GM12864 (cell line): ENCODE results near the gene GABRB2.
"Not testable (repeated sequence)": the region's sequence is repeated elsewhere in the genome, so short reads cannot be mapped to it uniquely, and the experiment has no call there.

ENCODE experiments used
- DNase-seq: peaks from one replicate; pipeline ENCODE4 v3.0.0-alpha.2; 2011; ENCODE audit warnings: low read depth
- H3K4me3 ChIP-seq: 2 replicates; pipeline ENCODE4 v1.5.1; 2011; ENCODE audit warnings: mild to moderate bottlenecking, low read depth, low read length, control low read depth
- CTCF ChIP-seq: IDR thresholded peaks from 2 replicates; pipeline ENCODE4 v1.5.1; 2011; ENCODE audit warnings: low read depth, mild to moderate bottlenecking, moderate library complexity, low read length, control low read depth, inconsistent platforms; ENCODE audit errors: missing control alignments

Gene GABRB2

GRCh38 chr5:161265006-161265405 is 281.5 kb downstream of the GABRB2 start:
- no peak overlapping the region for H3K4me3 ChIP-seq
- DNase-seq = no peak
- no peak for TF ChIP-seq CTCF

- TF ChIP-seq CTCF = no peak
- no peak for DNase-seq
- no peak overlapping the region for H3K4me3 ChIP-seq
These were observed 283.3 kb downstream of the GABRB2 start for GRCh38 chr5:161263191-161263590.

GRCh38 chr5:161261668-161262323 is 284.7 kb downstream of the GABRB2 start:
- no peak overlapping the region for H3K4me3 ChIP-seq
- no peak for TF ChIP-seq CTCF
- no peak for DNase-seq

GRCh38 chr5:161258438-161258837 is 288.1 kb downstream of the GABRB2 start:
- no peak overlapping the region for H3K4me3 ChIP-seq
- no peak for DNase-seq
- no peak for TF ChIP-seq CTCF

- no peak for DNase-seq
- H3K4me3 ChIP-seq = no peak overlapping the region
- no peak for TF ChIP-seq CTCF
These were observed 289.6 kb downstream of the GABRB2 start for GRCh38 chr5:161256957-161257356.

GRCh38 chr5:161252955-161253354 is 293.6 kb downstream of the GABRB2 start:
- DNase-seq, H3K4me3 ChIP-seq: not testable (repeated sequence)

GRCh38 chr5:161246749-161247148 is 299.8 kb downstream of the GABRB2 start:
- no peak for DNase-seq
- no peak overlapping the region for H3K4me3 ChIP-seq
- TF ChIP-seq CTCF = no peak

- not testable (repeated sequence) for H3K4me3 ChIP-seq, DNase-seq
These were observed 300.7 kb downstream of the GABRB2 start for GRCh38 chr5:161245846-161246245.
